Measurements from ENCODE around the gene HPSE2.

DNA sequence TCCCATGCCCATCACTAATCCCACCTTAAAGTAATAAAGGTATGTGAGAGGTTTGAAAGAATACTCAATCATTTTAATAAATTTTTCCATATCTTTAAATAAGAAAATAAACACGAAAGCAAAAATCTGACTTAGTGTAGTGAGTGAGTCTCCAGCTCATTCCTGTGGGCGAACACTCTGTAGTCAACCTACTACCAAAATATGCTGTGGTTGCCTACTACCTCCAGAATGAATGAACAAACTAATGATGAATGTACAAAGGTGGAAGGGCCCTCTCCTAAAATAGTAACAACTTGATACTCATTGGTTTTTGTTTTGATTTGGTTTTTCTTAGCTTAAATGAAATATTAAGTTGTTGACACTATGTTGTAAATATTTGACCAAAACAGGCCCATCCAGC, 593.4 kb downstream of the HPSE2 start:
- TF ChIP-seq GATA2 (IDR thresholded peaks at IDR 0.05; ENCODE audit: low read depth, low read length) (no peak), GATA3 (IDR thresholded peaks at IDR 0.05; ENCODE audit: low read depth, low read length) (no peak)

Measured in SH-SY5Y (cell line).